H7 (cell line): ENCODE measurements around the gene CD300LF. TPM values are rescaled to one million over a fixed set of nuclear protein-coding genes. Genes with fewer than 3 reads are reported as not detected.

ENCODE experiments used
- DNase-seq: peaks from one replicate; pipeline ENCODE4 v3.0.0; 2012
- H3K27me3 ChIP-seq: 2 replicates; pipeline ENCODE4 v1.6.0; 2011; ENCODE audit warnings: mild to moderate bottlenecking, low read length; ENCODE audit not compliant: control insufficient read depth, insufficient read depth
- H3K36me3 ChIP-seq: replicated peaks from 2 replicates; pipeline ENCODE4 v1.5.1; 2011; ENCODE audit warnings: low read length; ENCODE audit not compliant: control insufficient read depth, insufficient read depth
- H3K4me3 ChIP-seq: 2 replicates; pipeline ENCODE4 v1.5.1; 2011; ENCODE audit warnings: low read depth, mild to moderate bottlenecking, control low read depth, low read length, moderate library complexity; ENCODE audit not compliant: insufficient read depth
- total RNA-seq: library from RNA; depleted of rRNA; stranded (reverse); fragments of >200 nt; shearing (Covaris generic); gene quantifications from 2 replicates; pipeline ENCODE4 v1.2.3, GENCODE V29; 2014

CD300LF gene
- total RNA-seq, 1 experiment from 2014 or later, result not detected

- no peaks in the 10 kb centered on the region for H3K36me3 ChIP-seq
- no peak for DNase-seq
- H3K4me3 ChIP-seq, result no peak overlapping the region
- H3K27me3 ChIP-seq, result peaks cover 7% of the 10 kb centered on the region
Observed at GRCh38 chr17:74729368-74729767, 16.6 kb upstream of the CD300LF start.

DNA sequence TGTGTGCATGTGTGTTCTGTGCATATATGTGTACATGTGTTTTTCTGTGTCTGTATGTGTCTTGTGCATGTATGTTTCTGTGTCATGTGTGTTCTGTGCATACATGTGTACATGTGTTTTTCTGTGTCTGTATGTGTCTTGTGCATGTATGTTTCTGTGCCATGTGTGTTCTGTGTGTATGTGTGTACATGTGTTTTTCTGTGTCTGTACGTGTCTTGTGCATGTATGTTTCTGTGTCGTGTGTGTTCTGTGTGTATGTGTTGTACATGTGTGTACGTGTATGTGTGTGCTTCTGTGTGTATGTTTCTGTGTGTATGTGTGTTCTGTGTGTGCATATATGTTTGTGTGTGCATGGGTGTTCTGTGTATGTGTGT lies 16.0 kb upstream of the CD300LF start:
- Histone ChIP-seq H3K4me3 (no peak overlapping the region), H3K27me3 (peaks cover 3% of the 10 kb centered on the region; the same call in 1 of the 2 replicates), H3K36me3 (no peaks in the 10 kb centered on the region)
- DNase-seq, result no peak

- DNase-seq, result no peak
- Histone ChIP-seq H3K36me3 (no peaks in the 10 kb centered on the region), H3K27me3 (no peaks in the 10 kb centered on the region; the same call in 1 of the 2 replicates), H3K4me3 (no peak overlapping the region)
Observed at GRCh38 chr17:74728033-74728701, 15.4 kb upstream of the CD300LF start.

- H3K27me3 ChIP-seq, result no peaks in the 10 kb centered on the region; the same call in 1 of the 2 replicates
- no peaks in the 10 kb centered on the region for H3K36me3 ChIP-seq
- H3K4me3 ChIP-seq, result no peak overlapping the region
- no peak for DNase-seq
Observed at GRCh38 chr17:74725111-74725510, 12.4 kb upstream of the CD300LF start.

DNA sequence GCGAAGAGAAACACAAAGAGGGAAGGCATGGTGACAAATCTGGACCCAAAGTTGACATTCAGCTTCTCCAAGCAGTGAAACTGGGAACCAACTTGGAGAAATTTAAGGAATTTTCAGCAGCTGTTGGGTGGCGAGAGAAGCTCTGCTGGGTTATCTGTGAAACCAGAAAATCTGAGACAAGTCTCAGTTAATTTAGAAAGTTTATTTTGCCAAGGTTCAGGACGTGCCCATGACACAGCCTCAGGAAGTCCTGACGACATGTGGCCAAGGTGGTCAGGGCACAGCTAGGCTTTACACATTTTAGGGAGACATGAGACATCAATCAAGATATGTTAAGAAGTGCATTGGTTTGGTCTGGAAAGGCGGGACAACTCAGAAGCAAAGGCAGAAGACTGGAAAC lies 11.2 kb upstream of the CD300LF start:
- Histone ChIP-seq H3K27me3 (no peaks in the 10 kb centered on the region), H3K36me3 (no peaks in the 10 kb centered on the region), H3K4me3 (no peak overlapping the region)
- no peak for DNase-seq

- Histone ChIP-seq H3K27me3 (no peaks in the 10 kb centered on the region), H3K36me3 (no peaks in the 10 kb centered on the region), H3K4me3 (no peak overlapping the region)
- no peak for DNase-seq
Observed at GRCh38 chr17:74722782-74723181, 10.1 kb upstream of the CD300LF start.

DNA sequence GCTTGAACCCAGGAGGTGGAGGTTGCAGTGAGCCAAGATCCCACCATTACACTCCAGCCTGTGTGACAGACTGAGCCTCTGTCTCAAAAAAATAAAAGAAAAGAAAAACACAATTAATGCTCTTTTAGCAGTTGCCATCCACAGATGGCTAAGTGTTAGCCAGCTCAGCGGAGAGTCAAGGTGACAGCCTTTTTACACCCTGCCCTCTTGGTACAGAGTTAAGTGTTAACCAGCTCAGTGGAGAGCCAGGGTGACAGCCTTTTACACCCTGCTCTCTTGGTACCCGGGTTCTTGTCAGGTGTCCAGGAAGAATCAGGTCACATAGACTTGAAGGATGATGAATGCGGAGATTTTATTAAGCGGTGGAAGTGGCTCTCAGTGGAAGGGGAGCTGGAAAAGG lies 7.8 kb upstream of the CD300LF start:
- no peak for DNase-seq
- Histone ChIP-seq H3K4me3 (no peak overlapping the region), H3K27me3 (no peaks in the 10 kb centered on the region), H3K36me3 (no peaks in the 10 kb centered on the region)

DNA sequence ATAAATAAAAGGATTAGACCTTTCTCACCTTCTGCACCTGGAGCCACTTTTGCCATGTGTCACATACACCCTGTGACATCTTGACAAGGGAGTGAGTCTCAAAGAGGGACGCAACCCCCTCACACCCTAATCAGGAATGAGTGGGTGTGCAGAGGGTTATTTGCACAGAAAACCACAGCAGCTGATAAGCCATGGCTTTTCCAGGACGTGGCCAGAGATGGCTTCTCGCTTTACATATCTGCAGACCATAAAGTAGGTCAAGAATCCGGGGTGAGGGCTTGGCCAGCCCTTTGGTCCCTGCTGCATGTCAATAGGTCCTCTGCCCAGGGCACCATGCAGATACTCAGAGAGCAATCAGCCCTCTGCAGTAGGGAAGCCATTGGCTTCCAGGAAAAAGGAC lies 2.4 kb upstream of the CD300LF start:
- H3K4me3 ChIP-seq, result no peak overlapping the region
- H3K36me3 ChIP-seq, result no peaks in the 10 kb centered on the region
- DNase-seq, result no peak
- no peaks in the 10 kb centered on the region for H3K27me3 ChIP-seq

DNA sequence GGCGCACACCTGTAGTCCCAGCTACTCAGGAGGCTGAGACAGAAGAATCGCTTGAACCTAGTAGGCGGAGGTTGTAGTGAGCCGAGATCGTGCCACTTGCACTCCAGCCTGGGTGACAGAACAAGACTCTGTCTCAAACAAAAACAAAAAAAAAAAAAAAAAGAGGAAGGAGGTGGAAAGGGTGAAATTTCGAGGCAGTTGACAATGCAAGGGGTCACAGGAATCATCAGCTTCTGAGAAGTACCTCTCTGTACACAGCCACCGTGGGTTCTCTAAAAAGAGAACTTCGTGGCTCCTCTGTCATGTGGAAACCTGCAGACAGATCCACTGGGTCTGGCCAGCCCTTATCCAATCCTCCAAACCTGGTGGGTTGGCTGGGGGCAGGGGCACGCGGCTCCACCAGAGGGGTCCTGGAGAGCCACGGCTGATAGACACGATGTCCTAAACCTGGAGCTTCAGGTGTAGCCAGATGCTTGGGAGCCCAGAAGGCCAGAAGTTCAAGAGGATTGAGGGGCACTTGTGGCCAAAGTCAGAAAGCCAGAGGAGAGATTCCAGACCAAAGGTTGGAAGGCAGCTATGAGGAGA lies 540 bp upstream of the CD300LF start:
- H3K4me3 ChIP-seq, result no peak overlapping the region
- H3K27me3 ChIP-seq, result no peaks in the 10 kb centered on the region
- H3K36me3 ChIP-seq, result no peaks in the 10 kb centered on the region
- DNase-seq, result no peak

DNA sequence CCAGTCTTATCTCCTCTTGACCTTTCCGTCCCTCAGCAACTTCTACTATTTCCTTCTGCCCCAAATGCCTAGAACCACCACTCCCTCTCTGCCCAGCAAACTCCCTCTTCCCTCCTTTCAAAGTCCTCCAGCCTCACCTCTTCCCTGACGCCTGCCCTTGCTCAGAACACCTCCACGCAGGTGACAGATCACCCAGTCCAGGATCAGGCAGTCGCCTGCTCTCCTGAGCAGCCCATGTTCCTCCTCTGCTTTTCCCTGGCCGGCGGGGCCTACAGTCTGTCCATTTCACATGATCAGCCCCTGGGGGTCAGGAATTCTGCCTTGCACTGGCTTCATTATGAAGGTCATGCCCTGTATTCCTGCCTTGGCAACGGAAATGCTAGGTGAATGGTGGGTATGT lies 422 bp downstream of the CD300LF start:
- Histone ChIP-seq H3K27me3 (no peaks in the 10 kb centered on the region), H3K4me3 (no peak overlapping the region), H3K36me3 (no peaks in the 10 kb centered on the region)
- DNase-seq, result no peak

- Histone ChIP-seq H3K4me3 (no peak overlapping the region), H3K36me3 (no peaks in the 10 kb centered on the region), H3K27me3 (no peaks in the 10 kb centered on the region)
- no peak for DNase-seq
Observed at GRCh38 chr17:74711058-74711824, 1.5 kb downstream of the CD300LF start.

DNA sequence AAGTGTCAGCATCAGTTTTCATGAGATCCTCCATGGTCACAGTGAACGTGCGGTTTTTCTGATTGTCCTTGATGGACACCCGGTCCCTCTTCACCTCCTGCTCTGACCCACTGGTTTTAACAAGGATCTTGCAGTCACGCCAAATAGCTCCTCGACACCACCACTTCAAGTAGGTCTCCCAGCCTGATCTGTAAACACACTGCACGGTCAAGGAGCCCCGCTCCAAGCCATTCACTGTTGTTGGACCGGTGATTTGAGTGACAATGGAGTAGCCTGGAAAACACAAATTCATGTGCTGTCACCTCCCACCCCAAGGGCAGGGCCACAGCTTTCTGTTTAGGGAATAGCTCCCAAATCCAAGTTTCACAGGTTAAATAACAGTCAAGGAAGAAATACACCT lies 8.2 kb downstream of the CD300LF start:
- no peak for DNase-seq
- H3K36me3 ChIP-seq, result no peaks in the 10 kb centered on the region
- H3K27me3 ChIP-seq, result no peaks in the 10 kb centered on the region; the same call in 1 of the 2 replicates
- no peak overlapping the region for H3K4me3 ChIP-seq

DNA sequence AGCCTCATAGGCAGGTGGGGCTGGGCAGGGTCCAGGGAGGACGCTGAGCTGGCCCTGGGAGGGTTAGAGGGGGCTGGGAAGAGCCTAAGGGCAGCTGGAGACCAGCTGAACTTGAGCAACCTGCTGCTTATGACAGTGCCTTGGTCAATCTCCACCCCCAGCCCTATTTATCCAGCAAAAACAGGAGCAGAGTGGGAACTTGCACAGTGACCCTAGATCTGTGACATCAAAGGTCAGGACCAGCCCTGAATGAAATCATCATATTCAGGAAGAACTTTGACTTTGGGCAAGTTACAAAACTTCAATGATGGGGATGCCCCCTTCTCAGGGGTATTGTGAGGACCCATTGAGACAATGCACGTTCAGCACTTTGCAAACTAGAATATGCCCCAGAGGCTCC lies 9.4 kb downstream of the CD300LF start:
- no peak overlapping the region for H3K4me3 ChIP-seq
- H3K36me3 ChIP-seq, result no peaks in the 10 kb centered on the region
- DNase-seq, result no peak
- no peaks in the 10 kb centered on the region; the same call in 1 of the 2 replicates for H3K27me3 ChIP-seq

DNA sequence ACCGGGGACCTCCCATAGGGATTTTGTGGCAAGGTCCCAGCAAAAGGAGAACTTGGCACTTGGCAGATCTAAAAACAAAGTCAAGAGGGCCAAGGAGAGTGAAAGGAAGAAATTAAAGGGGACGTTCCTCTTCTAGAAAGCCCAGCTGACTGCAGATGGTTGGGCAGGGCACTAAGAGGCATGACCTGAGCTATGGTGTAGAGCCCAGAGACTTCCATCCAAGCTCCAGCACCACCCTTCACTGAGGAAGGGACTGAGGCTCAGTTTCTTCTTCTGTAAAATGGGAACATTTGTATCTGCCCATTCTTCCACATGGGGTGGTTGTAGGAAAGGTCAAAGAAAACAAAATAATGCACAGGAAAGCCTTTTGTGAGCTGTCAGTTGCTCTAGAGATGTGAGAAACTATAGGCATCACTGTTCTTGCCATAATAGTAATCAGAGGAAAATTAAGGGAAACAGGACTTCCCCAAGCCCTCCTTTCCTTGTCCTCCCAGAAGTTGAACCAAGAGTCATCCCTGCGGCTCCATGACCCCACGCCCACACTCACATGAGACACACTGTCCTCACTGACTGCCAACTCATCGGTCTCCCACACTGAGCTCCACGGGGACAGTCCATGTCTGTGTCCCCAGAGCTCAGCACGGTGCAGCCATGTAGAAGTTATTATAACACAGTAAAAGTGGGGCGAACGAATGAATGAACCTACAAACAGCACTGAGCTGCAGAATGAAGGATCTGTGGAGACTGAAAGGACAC lies 10.4 kb downstream of the CD300LF start:
- Histone ChIP-seq H3K4me3 (no peak overlapping the region), H3K27me3 (no peaks in the 10 kb centered on the region; the same call in 1 of the 2 replicates), H3K36me3 (no peaks in the 10 kb centered on the region)
- DNase-seq, result no peak
